HG03354 (cell line): ENCODE results near the gene RARRES1.

Experiments
- ATAC-seq: cut with Tn5 transposase; IDR thresholded peaks from one replicate; pipeline ENCODE4 v1.9.1; 2021; ENCODE audit warnings: mild to moderate bottlenecking; ENCODE audit not compliant: unreplicated experiment, poor library complexity, severe bottlenecking

The RARRES1 gene

DNA sequence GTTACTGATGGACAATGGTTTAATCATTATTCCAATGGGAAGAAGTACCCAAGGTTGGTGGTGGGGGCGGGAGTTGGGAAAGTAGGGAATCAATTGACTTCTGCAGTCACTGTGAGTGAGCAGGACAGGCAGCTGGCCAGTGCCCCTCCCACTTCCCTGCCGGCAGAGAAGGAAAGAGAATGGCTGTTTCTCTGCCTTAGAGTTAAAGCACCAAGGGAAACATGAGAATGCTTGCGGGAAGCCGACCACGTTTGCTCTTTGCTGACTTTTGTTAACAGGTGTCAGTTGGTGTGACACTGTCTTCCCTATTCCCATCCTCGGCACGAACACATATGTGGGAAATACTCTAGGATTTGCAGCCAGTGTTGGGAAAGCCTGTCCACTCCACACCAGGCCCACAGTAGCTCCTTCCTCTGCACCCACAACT lies 36.1 kb upstream of the RARRES1 start:
- ATAC-seq = no peak

- ATAC-seq = no peak
Observed at GRCh38 chr3:158766364-158766763, 34.1 kb upstream of the RARRES1 start.

GRCh38 chr3:158765518-158766205 lies 33.4 kb upstream of the RARRES1 start:
- ATAC-seq = no peak

DNA sequence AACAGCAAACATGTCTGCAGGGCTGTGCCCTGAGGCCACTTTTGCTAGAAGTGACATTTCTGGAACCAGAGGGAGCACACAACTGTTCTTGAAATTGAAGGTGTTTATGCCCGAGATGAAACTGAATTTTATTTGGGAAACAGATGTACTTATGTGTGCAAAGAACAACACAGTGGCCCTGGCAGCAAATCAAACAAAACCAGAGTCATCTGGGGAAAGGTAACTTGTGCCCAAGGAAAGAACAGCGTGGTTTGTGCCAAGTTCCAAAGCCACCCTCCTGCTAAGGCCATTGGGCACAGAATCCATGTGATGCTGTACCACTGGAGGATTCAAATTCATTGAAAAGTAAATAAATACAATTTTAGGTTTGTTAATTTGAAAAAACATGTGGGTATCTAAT lies 31.2 kb upstream of the RARRES1 start:
- ATAC-seq = no peak

- ATAC-seq = no peak
Observed at GRCh38 chr3:158762701-158763100, 30.4 kb upstream of the RARRES1 start.

GRCh38 chr3:158761350-158761749 lies 29.1 kb upstream of the RARRES1 start:
- no peak for ATAC-seq

- ATAC-seq = no peak
Observed at GRCh38 chr3:158755421-158755820, 23.2 kb upstream of the RARRES1 start.

DNA sequence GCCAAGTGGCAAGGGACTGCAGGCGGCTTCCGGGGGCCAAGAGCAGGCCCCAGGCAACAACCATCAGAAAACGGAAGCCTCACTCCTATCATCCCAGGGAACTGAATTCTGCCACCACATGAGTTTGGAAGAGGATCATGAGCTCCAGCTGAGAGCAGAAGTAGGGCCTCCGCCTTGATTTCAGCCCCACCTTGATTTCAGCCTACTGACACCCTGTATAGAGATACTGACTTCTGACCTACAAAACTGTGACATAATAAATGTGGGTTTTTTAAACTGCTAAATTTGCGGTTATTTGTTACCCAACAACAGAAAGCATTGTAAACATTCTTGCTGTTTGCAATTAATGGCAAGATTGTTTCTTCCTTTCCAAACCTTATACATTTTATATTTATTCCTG lies 21.6 kb upstream of the RARRES1 start:
- ATAC-seq = no peak

DNA sequence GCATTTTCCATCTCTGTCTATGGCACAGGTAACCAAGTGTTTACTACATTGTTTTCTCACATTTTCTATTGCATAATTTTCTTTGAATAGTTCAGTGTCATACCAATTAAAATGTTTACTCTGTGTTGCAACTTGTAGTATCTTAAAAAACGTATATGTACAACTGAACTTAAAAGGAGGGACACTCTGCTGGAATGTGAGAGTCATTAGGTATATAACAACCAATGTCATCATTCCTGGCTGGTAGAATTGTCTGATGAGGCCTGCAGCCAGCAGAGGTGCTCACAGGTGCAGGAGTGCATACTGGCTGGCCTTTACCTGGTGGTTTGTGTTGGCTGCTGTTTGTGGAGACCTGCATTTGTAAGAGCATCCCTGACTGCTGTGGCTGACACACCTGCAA lies 19.1 kb upstream of the RARRES1 start:
- ATAC-seq = no peak

GRCh38 chr3:158750016-158750415 lies 17.8 kb upstream of the RARRES1 start:
- no peak for ATAC-seq

DNA sequence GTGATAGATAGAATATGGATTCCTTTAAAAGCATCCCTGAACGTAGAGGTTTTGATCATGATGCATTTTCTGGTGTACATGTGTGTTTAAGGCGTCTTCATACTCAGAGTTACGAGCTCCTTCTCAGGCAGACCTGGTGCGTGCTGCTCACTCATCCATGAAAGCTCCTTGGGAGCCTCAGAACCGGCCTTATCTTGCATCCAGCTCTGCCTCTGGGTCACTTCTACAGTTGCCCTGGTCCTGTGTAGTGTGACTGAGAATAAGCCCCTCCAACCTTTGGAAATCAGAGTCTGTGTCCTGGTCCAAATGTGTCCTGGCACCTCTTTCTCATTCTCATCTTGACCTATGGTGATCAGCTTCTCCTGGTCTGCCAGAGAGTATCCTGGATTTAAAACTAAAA lies 17.3 kb upstream of the RARRES1 start:
- ATAC-seq = no peak

DNA sequence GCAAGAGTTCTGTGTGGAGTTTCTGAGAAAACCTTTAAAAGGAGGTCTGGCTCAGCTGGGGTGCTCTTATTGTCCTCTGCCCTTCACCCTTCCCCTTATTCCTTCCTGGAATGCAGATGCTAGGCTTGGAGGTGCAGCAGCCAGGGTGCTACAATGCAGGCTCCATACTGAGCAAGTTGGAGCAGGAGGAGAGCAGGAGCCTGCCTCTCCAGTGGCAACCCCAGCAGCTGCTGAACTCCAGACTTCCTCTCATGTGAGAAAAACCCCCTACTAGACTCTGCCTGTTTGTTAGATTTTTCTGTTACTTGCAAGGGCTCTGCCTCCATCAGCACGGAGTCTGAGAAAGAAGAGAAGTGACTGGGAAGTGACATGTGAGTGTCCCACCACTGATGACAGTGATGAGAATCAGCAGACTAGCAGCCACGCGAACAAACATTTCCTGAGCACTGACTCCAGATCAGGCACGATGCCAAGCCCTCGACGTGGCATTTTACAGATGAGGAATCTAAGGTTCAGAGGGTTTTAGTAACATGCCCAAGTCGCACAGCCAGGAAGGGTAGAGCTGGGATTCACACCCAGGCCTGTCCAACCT lies 16.1 kb upstream of the RARRES1 start:
- no peak for ATAC-seq

- peak; percentile 11 for ATAC-seq
Observed at GRCh38 chr3:158747417-158747816, 15.2 kb upstream of the RARRES1 start.

- ATAC-seq = no peak
Observed at GRCh38 chr3:158745551-158745950, 13.3 kb upstream of the RARRES1 start.

DNA sequence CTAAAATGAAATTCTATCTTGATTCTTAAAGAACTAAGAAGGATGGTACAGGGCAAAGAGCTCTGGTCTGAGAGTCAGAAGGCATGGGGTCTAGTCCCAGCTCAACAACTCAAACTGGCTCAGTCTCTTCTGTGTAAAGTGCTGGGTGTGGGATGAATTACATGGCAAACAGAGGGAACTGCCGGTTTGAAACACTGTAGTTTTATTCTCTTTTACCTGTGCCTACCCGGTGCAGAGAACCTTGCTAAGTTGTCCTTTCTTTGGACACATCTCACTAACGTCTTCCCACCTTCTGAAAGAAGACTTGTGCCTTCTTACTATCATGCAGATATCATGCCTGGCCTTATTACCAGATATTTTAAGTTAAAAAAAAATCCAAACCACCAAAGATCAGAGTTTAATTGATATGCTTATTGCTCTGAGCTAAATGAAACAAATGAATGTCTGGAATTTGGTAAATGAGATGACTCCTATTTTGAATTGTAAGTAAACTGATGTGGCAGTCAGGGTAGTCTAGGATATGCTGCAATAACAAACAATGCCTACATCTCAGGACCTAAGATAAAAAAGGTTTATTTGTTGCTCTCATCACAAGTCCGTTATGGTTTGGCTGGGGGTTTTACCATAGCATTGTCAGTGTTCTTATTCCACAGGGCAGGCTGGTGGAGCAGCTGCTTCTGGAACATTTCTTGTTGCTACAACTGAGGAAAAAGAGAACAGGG lies 12.5 kb upstream of the RARRES1 start:
- ATAC-seq = no peak

DNA sequence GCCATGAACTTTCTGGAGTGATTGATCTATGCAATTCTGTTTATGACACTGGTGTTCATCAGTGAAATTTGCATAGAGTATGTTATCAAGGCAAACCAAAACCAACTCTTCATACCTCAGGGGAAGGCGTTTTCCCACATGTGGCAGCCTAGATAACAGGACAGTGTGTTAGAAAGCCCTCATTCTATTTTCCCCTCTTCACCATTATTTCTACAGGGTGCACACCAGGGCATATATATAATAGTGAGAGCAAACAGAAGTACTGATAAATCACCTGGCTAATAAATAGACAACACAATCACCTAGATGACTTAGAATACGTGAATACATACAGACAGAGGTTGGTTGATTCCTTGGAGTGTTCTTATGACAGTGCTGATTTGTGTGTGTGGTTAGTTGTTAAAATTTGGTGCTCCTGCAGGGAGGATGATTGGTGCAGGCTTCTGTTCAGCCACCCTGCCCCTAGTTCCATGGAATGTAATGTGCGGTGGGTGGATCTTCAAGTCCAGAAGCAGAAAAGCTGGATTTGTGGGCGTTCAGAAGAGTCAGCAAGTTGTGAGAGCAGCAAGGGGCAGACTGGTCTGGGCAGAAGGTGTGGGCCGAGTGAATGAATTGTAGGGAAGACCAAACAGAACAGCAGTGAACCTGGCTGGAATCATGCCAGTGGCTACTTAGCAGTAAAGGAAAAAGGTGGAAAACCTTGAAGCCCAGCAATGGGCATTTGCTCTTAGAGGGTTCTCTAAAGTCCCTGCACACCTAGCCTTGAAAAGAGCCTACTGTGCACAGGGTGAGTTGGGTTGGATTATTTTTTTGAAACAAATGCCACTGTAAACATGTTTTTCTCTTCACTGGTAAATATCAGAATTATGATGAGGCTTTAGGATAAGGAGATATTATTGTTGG lies 11.7 kb upstream of the RARRES1 start:
- ATAC-seq = no peak

GRCh38 chr3:158742871-158743663 lies 10.8 kb upstream of the RARRES1 start:
- ATAC-seq = no peak

- ATAC-seq = no peak
Observed at GRCh38 chr3:158739661-158740060, 7.4 kb upstream of the RARRES1 start.

DNA sequence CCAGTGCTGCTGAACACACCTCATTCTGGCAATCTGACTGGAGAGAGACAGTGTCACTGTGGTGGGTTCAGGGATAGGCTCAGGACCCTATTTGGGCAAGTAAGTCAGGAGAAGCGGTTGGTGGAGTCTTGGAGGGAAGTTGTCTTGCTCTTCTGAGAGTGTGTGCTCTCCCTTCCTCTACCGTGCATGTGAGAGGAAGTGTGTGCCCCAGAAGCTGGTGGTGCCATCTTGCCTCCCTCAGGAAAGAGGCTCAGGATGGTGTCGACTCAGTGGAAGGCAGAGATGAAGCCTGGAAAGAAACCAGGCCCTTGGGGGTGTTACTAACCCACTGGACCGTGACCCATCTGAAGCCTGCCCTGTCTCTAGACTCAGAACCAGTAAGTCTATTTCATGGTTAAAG lies 6.8 kb upstream of the RARRES1 start:
- ATAC-seq = no peak
